HG03558 (cell line): ENCODE measurements around the gene NT5C1B.

Experiments
- ATAC-seq: cut with Tn5 transposase; IDR thresholded peaks from one replicate; pipeline ENCODE4 v1.9.1; 2021; ENCODE audit warnings: moderate number of reproducible peaks; ENCODE audit not compliant: unreplicated experiment; ENCODE audit errors: extremely low read depth

The NT5C1B gene

GRCh38 chr2:18519914-18520450, 69.4 kb downstream of the NT5C1B start:
- no peak for ATAC-seq

- ATAC-seq: no peak
Observed at GRCh38 chr2:18518116-18519111, 71.0 kb downstream of the NT5C1B start.

DNA sequence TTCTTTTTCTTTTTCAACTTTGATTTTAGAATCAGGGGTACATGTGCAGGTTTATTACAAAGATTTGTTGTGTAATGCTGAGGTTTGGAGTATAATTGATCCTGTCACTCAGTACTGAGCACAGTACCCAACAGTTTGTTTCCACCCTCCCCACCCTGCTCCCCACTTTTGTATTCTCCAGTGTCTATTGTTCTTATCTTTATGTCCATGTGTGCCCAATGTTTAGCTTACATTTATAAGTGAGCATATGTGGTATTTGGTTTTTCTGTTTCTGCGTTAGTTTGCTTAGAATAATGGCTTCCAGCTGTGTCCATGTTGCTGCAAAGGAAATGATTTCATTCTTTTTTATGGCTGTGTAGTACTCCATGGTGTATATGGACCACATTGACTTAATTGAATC, 72.0 kb downstream of the NT5C1B start:
- no peak for ATAC-seq

GRCh38 chr2:18516112-18516511, 73.3 kb downstream of the NT5C1B start:
- ATAC-seq: no peak

DNA sequence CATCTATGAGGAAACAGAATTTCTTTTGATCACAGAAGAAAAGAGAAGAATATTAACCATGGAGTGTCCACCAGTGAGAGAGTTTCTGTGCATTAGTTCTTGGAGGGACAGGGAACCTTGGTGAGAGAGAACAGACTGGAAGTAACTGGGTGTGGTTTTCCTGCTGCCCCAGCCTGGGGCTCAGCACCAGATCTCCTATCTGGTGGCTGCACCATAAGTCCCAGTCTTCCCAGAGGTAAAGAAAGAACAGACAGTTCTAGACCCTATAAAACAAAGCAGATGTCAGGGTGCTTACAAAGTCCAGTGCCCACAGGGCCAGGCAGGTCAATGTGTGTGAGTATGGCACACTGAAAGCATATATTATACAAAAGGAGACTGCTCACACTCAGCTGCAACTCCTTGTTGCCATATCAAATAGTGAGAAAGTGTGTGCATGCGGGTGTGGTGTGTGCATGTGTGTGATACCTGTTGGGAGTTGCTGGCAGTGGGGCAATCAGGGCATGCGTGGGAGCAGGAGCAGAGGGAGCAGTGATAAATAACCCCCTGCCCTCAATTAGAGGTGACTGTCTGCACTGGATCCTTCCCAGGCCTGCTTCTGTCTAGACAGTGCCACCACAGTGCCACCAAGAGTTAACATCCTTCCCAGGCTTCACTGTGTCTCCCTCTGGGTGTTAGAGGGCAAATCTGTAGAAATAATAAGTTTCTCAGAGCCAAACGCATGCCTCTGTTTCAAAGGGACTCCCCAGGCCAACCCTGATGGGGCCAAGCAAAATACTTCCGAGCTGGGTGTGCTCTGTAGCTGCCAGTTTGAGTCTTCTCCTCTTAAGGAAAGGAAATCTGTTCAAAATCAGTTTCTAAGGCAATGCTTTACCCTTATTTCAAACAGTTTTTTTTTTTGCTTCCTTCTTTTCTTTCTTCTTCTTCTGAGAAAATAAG, 74.6 kb downstream of the NT5C1B start:
- ATAC-seq: no peak
